HCEC 1CT (cell line): ENCODE results near the gene BRAP.
"Not testable (repeated sequence)": the region's sequence is repeated elsewhere in the genome, so short reads cannot be mapped to it uniquely, and the experiment has no call there.

Source experiments
- DNase-seq: peaks from one replicate; pipeline ENCODE4 v3.0.0-alpha.2; 2017

Gene BRAP, protein sequence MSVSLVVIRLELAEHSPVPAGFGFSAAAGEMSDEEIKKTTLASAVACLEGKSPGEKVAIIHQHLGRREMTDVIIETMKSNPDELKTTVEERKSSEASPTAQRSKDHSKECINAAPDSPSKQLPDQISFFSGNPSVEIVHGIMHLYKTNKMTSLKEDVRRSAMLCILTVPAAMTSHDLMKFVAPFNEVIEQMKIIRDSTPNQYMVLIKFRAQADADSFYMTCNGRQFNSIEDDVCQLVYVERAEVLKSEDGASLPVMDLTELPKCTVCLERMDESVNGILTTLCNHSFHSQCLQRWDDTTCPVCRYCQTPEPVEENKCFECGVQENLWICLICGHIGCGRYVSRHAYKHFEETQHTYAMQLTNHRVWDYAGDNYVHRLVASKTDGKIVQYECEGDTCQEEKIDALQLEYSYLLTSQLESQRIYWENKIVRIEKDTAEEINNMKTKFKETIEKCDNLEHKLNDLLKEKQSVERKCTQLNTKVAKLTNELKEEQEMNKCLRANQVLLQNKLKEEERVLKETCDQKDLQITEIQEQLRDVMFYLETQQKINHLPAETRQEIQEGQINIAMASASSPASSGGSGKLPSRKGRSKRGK

DNA sequence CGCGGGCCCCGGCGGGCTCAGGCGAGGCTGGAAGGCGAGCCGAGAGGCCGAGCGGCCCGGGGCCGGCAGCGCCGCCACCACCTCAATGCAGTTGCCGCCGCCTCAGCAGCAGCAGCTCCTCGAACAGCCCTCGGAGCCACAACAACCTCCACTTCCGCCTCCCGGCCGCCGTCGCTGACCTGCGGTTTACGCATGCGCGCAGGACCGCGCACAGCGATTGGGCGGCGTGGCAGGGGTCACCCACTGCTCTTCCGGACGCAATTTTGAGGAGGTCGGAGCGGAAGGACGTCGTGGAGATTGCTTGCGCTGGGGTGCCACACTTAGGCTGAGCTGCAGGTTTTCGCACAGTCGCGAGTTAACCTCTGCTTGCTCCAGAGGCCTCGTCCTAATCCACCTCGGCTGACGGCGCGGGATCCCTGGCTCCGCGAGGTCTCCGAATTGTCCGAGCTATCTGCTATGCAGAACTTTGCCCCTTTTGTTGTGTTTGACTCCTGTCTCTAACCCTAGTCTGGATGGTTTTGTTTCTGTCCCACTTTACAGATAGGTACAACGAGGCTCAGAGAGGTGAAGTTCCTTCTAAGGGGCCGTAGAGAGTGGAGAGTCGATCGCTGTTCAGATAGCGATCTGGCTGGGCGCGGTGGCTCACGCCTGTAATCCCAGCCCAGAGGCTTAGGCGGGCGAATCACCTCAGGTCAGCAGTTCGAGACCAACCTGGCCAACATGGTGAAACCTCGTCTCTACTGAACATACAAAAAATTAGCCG, at the start of gene BRAP, which contains the start of gene ACAD10:
Gene BRAP (minus strand): TSS at position 146 of the 763 bp plus-strand sequence. CDS start 164 bp downstream, outside the sequence.
Gene ACAD10 (plus strand): TSS at position 243 of the 763 bp plus-strand sequence. CDS start 6,657 bp downstream, outside the sequence.
- peak; percentile 92 for DNase-seq

DNA sequence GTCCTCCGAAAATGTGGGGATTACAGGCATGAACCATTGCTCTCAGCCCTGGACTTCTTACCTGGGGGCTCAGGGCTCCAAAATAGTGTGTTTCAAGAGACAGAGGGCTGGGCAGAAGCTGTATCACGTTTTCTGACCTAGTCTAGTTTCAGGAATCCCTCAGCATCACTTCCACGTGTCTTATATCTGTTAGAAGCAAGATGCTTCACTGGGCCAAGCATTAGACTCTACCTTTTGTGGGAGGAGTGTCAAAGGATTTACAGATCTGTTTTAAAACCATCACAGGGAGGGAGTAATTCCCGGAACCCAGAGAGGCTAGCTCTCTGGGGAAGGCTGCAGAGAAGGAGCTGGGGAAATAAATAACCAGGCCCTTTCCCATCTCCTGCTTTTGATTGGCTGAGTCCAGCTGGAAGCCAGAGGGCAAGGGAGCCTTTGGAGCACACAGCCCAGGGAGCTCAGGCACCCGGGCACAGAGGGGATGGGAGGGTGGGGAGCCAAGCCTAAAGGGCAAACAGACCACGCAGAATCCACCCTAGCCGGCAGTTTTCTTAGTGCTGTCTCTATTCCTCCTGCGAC, 47.7 kb upstream of the BRAP start:
- no peak for DNase-seq

DNA sequence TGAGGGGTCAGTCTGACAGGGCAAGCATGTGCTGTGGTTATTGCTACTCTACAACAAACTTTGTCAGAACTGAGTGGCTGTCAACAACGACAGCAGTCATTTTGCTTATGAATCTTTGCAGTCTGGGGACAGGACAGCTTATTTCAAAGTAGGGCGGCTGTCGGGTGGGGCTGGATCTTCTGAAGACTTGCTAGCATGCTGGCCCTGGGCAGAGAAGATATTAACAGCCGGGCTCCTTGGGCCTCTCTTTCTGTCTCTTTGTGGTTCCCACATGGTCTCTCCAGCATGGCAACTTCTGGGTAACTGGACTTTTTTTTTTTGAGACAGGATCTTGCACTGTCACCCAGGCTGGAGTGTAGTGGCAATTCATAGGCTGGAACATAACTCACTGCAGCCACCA, 47.0 kb upstream of the BRAP start:
- no peak for DNase-seq

DNA sequence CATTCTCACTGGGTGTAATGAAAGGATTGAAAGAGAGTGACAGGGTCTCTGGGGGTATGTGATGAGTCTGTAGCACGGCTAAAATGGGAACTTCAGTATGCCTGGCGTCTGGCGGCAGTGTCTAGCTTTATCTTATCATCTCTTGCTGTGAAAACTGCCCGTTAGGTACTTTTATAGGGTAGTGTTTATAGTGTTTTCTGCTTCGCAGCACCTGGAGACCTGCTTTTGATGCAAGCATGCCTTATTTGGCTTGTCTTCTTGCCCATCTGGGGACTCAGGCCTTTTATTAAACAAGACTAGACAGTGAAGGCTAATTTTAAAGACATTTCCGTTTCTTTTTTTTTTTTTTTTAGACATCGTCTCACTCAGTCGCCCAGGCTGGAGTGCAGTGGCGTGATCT, 44.7 kb upstream of the BRAP start:
- DNase-seq, result no peak

DNA sequence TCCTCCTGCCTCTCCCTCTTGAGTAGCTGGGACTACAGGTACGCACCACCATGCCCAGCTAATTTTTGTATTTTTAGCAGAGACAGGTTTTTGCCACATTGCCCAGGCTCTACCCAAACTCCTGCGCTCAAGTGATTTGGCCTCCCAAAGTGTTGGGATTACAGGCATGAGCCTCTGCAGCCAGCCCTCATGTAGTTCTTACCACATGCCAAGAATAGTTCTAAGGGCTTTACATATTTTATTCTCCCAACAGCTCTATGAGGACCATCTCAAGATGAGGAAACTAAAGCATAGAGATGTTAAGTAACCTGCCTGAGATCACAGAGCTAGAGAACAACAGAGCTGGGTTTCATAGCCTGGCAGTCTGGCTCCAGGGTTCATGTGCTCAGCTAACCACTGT, 43.0 kb upstream of the BRAP start:
- no peak for DNase-seq

DNA sequence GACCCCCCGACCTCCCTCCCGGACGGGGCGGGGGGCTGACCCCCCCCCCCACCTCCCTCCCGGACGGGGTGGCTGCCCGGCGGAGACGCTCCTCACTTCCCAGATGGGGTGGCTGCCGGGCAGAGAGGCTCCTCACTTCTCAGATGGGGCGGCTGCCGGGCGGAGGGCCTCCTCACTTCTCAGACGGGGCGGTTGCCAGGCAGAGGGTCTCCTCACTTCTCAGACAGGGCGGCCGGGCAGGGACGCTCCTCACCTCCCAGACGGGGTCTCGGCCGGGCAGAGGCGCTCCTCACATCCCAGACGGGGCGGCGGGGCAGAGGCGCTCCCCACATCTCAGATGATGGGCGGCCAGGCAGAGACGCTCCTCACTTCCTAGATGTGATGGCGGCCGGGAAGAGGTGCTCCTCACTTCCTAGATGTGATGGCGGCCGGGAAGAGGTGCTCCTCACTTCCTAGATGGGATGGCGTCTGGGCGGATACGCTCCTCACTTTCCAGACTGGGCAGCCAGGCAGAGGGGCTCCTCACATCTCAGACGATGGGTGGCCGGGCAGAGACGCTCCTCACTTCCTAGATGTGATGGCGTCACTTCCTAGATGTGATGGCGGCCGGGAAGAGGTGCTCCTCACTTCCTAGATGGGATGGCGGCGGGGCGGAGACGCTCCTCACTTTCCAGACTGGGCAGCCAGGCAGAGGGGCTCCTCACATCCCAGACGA, 38.0 kb upstream of the BRAP start:
- not testable (repeated sequence) for DNase-seq

DNA sequence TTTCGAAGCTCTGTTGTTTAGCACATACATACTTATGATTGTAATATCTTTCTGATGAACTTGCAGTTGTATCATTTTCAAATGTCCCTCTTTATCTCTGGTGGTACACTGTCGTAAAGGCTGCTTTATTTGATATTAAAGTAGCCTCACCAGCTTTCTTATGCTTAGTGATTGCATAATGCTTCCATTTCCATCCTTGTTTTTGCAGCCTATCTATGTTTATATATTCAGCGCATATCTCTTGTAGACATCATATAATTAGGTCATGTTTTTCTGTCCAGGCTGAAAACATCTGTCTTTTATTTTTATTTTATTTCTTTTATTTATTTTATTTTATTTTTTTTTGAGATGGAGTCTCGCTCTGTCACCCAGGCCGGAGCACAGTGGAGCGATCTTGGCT, 34.7 kb upstream of the BRAP start:
- DNase-seq, result no peak

DNA sequence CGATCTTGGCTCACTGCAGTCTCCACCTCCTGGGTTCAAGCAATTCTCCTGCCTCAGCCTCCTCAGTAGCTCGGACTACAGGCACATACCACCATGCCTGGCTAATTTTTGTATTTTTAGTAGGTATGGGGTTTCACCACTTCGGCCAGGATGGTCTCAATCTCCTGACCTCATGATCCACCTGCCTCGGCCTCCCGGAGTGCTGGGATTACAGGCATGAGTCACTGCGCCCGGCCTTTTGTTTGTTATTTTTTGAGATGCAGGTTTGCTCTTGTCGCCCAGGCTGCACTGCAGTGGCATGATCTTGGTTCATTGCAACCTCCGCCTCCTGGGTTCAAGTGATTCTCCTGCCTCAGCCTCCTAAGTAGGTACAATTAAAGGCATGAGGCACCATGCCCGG, 33.6 kb upstream of the BRAP start:
- DNase-seq, result not testable (repeated sequence)

DNA sequence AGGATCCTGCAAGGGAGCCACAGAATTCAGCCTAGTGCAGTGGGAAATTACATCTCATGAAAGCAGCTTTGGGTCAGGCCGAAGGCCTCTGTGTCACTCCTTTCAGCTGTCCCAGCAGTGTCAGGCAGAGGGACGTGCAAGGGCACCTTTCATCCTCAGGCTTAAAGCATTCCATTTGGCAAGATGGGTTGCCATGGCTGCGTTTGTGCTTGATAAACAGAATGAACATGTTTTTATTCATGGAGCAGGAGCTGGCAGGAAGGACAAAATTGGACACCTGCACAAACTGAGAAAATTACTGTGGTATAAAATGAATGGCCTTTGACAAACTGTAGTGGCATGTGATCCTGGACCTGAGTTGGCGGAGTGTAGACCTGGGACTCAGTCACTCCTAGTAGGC, 29.5 kb upstream of the BRAP start:
- DNase-seq, result no peak

DNA sequence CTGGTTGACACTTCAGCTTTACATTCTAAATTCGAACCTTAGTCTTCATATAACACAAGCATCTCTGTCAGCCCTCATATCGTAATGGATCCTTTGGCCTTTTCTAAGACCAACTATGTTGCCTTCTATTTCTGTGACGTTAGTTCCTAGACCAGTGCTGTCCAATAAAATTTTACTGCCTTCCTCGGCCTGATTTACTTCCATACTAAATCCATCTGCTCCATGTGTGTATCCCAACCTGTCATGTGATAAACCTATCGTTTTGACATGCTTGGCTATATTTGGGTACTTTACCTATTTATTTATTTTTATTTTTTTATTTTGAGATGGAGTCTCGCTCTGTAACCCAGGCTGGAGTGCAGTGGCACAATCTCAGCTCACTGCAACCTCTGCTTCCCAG, 20.4 kb upstream of the BRAP start:
- no peak for DNase-seq

DNA sequence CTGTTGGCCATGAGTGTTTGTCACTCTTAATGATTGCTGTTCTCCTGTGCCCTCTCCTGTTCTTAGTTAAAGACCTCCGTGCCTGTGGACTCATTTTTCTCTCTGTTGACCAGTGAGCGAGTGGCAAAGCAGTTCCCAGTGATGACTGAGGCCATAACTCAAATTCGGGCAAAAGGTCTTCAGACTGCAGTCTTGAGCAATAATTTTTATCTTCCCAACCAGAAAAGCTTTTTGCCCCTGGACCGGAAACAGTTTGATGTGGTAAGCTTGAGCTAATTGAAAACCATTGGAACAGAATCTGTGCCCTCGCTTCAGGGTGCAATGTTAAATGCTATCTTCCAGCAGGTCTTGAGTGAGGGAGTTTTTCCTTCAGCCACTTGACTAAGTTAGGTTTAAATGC, 19.9 kb upstream of the BRAP start:
- DNase-seq, result no peak

DNA sequence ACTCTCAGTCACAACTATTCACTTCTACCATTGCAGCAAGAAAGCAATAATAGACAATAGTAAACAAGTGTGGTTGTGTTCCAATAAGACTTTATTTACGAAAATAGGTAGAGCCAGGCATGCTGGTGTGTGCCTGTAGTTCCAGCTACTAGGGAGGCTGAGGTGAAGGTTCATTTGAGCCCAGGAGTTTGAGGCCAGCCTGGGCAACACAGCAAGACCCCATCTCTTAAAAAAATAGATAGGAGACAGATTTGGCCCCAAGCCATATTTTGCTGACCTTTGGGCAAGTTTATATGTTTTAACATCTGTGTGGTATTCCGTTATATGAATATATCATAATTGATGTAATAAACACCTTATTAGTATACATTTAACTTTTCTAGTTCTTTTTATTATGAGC, 14.2 kb upstream of the BRAP start:
- DNase-seq, result no peak

DNA sequence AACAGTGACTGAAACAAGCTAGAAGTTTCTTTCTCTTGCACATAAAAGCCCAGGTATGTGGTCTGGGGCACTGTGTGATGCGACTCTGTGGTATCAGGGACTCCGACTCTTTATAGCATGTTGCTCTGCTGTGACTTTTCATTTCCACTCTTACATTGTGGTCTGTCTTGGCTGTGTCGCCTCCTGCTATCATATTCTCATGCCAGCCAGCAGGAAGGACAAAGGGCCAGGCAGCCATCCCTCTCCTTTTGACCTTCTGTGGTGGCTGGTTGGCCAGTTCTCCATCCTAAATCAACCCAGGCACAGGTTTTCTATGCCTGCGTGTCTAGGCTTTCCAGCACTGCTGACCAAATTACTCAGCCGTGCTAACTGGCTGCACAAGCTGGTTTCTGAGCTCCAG, 8.1 kb upstream of the BRAP start:
- DNase-seq, result no peak

DNA sequence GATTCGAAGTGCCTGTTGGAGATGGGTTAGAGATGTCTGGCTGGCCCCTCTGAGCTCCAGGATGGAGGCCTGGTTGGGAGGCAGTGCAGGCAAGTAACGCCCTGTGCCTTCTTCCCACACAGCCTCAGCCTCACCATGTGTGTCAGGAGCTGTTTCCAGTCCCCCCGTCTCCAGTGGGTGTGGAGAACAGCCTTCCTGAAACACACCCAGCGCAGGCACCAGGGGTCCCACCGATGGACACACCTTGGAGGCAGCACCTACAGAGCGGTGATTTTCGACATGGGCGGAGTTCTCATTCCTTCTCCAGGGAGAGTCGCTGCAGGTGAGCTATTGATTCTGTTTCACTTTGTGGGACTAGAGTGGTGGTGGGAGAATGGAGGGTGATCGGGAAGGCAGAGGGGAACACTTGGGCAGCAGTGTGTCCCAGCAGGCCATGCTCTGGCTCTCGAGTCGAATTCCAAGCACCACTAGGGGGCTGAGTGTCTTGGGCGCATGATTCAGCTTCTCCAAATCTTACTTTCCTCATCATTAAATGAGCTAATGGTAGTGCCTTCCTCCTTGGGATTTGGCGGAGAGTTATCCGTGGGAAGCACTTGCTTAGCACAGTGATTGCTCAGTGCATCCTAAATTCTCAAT, 6.9 kb upstream of the BRAP start:
- DNase-seq, result peak; percentile 34

DNA sequence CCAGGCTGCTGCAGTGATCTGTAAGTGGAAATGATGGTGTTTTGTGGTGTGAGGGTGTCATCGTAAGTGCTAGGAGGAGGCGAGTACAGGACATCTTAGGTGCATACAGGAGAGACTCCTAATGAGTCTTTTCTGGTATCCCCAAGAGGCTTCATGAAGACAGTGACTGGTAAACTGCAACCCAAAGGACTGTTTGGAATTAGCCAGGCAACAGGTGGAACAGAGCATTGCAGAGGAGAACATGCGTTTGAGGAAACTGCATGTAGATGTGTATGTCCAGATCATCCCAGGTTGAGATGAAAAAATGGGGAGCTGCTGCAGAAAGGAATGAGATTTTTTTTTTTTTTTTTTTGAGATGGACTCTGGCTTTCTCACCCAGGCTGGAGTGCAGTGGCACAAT, 5.5 kb upstream of the BRAP start:
- DNase-seq, result no peak

DNA sequence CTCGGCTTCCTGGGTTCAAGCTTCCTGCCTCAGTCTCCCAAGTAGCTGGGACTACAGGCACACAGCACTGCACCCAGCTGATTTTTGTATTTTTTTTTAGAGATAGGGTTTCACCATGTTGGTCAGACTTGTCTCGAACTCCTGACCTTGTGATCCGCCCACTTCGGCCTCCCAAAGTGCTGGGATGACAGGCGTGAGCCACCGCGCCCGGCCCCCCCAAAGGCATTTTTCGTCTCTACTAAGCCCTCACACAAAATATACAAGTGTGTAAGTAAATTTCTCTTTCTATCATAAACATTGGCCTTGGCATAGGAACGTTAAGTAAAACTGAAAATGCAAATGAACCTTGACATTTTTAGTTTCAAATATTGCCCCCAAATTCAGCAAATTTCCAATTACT, 2.2 kb upstream of the BRAP start:
- no peak for DNase-seq

DNA sequence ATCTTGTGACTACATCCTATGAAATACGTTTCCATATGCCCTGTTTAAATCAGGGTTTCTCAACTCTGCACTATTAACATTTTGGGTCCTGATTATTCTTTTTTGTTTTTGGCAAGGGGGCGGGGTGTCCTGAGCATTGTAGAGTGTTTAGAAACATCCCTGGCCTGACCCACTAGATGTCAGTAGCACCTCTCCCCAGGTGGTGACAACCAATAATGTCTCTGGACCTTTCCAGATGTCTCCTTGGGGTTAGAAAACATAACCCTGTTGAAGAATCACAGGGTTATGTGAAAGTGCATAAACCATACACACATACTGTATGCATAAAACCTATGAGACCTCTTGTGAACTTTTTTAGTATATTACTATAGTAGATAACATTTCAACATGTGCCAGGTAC, 1.5 kb upstream of the BRAP start:
- DNase-seq, result no peak

DNA sequence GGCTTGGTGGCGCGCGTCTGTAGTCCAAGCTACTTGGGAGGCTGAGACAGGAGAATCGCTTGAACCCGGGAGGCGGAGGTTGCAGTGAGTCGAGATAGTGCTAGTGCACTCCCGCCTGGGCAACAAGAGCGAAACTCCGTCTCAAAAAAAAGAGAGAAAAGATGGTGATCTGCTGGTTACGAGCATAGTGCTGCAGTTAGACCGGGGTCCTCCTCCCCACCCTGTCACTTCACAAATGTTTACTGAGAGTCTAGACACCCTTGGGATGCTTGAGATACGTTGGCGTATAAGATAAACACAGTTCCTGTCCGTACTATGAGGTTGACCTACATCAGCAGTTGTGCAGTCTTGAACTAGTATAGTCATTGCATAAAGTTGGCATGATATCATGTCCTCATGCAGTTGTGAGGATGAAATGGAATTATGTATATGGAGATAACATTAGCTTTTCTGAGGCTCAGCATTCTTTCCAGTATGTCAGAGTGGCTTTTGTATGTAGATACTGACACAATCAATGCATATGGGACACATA, 884 bp upstream of the BRAP start:
- peak; percentile 18 for DNase-seq

DNA sequence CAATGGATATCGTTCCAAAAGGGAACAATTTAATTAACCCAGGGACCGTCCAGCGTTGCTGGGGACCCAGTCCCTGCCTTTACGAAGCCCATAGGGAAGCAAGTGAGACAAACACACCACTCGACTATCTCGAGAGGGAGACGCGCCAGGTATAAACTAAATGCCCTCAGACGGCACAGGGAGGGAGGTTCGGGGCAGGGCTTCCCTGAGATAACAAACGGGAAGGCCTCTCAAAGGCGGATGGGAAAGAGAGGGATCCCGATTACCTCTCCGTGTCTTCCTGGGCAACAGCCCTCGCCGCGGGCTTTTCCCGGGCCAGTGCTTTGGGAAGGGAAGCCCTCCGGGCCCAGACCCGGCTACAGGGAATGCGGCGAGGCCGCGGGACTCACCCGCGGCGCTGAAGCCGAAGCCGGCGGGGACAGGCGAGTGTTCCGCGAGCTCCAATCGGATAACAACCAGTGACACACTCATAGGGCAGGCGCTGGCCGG, 390 bp downstream of the BRAP start:
- no peak for DNase-seq

DNA sequence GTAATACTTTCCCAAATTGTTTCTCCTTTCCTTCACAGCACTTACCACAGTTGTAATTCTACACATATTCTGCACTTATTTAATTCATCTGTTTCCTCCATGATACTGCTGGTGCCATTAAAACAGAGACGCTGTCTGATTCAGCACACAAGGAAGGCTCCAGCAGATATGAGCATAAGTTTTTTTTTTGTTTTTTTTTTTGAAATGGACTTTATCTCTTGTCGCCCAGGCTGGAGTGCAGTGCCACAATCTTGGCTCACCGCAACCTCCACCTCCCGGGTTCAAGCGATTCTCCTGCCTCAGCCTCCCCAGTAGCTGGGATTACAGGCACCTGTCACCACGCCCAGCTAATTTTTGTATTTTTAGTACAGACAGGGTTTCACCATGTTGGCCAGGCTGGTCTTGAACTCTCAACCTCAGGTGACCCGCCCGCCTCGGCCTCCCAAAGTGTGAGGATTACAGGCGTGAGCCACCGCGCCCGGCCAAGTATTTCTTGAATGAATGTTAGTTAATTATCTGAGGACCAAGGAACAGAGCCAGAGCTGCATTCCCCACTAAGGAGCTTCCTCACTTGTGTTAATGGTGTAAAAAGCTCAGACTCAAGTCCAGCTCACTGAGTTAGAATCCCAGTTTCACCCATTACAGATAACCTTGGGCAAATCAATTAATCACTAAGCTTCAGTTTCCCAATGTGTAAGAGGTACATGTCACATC, 1.1 kb downstream of the BRAP start:
- DNase-seq, result not testable (repeated sequence)

DNA sequence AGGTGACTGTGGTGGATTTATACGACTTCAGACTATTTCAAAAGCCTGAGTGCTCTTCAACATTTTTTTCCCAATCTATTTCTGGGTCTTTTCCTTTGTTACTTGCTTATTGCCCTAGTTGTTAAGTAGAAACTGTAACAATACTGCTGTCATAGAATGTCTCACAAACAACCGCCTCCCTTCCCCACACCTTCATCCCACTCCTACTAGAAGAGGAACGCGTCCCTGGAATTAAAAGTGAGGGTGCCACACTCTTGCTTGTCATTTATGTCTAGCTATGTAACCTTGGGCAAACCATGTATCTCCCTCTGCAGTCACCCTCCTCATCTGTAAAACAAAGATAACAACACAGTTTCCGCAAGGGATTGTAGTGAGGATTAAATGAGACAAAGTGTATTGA, 8.6 kb downstream of the BRAP start:
- DNase-seq, result no peak
